ENCODE data around the gene MARVELD2.
"Not testable (repeated sequence)": the region's sequence is repeated elsewhere in the genome, so short reads cannot be mapped to it uniquely, and the experiment has no call there.

Gene MARVELD2

DNA sequence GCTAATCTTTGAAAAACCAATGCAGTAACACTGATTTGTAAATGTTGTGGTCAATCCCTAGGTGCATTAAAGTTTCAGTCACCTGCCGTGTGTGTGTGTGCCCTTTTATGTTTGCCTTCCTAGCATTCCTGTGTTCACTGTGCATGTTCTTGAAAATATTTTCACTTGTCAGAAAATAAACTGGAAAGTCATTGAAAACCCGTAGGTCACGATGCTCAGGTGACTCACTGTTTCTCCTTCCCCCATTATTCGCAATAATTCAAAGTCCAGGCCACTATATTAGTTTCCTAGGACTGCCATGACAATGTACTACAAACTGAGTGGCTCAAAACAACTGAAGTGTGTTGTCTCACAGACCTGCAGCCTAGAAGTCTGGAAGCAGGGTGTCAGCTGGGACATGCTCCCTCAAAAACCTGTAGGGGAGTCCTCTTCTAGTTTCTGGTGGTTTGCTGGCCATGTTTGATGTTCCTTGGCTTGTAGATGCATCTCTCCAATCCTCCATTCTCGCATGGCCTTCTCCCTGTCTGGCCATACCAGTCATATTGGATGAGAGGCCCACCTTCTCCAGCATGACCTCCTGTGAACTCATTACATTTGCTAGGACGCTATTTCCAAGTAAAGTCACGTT is 29.3 kb downstream of the MARVELD2 start:
- TF ChIP-seq SP1 (IDR thresholded peaks at IDR 0.05), result no peak
- ChIA-PET POLR2A (no interaction called here), CTCF (interaction anchor here (0.5 kb wide), 1 partner anchor 31 kb away, joined by 3 read pairs; no protein-coding TSS in a partner anchor)
- DNase-seq (ENCODE audit: extremely low spot score), result no peak

GRCh38 chr5:69449511-69449910 is 34.6 kb downstream of the MARVELD2 start:
- DNase-seq (ENCODE audit: extremely low spot score), result no peak
- ChIA-PET CTCF (no interaction called here), POLR2A (no interaction called here)
- no peak for TF ChIP-seq LEF1 (IDR thresholded peaks at IDR 0.05; ENCODE audit: borderline replicate concordance)
- TF ChIP-seq CTBP1 (IDR thresholded peaks at IDR 0.05; ENCODE audit: borderline replicate concordance), result no peak
- TF ChIP-seq FOXM1 (IDR thresholded peaks at IDR 0.05; ENCODE audit: borderline replicate concordance), result no peak
- TF ChIP-seq ARNT (IDR thresholded peaks at IDR 0.05), result no peak

DNA sequence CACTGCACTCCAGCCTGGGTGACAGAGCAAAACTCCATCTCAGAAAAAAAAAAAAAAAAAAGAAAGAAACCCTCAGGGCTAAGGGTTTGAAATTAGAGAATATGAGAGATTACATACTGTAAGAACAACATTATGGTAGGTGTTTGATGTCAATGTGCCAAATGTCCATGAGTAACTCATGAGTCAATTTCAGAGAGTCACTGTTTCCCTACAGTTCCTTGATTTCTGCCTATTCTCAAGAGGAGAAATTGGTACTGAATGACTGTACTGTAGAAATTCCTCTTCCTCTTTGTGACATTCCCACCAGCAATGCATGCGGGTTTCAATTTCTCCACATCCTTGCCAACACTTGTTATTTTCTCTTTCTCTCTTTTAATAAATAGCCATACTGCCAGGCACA is 35.2 kb downstream of the MARVELD2 start:
- ChIA-PET CTCF (no interaction called here), POLR2A (no interaction called here)
- no peak for TF ChIP-seq ARNT (IDR thresholded peaks at IDR 0.05)
- no peak for TF ChIP-seq FOXM1 (IDR thresholded peaks at IDR 0.05; ENCODE audit: borderline replicate concordance)
- no peak for TF ChIP-seq LEF1 (IDR thresholded peaks at IDR 0.05; ENCODE audit: borderline replicate concordance)
- no peak for TF ChIP-seq NFRKB (IDR thresholded peaks at IDR 0.05)
- no peak for TF ChIP-seq ELF4 (IDR thresholded peaks at IDR 0.05)
- TF ChIP-seq BHLHE40 (IDR thresholded peaks at IDR 0.05; ENCODE audit: borderline replicate concordance), result no peak
- TF ChIP-seq, protein P1, sequence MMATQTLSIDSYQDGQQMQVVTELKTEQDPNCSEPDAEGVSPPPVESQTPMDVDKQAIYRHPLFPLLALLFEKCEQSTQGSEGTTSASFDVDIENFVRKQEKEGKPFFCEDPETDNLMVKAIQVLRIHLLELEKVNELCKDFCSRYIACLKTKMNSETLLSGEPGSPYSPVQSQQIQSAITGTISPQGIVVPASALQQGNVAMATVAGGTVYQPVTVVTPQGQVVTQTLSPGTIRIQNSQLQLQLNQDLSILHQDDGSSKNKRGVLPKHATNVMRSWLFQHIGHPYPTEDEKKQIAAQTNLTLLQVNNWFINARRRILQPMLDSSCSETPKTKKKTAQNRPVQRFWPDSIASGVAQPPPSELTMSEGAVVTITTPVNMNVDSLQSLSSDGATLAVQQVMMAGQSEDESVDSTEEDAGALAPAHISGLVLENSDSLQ (IDR thresholded peaks at IDR 0.05), result no peak
- no peak for TF ChIP-seq SUZ12 (IDR thresholded peaks at IDR 0.05)
- TF ChIP-seq ZNF384 (IDR thresholded peaks at IDR 0.05), result no peak
- TF ChIP-seq HDGF (IDR thresholded peaks at IDR 0.05; ENCODE audit: borderline replicate concordance), result no peak
- no peak for TF ChIP-seq CTBP1 (IDR thresholded peaks at IDR 0.05; ENCODE audit: borderline replicate concordance)
- no peak for TF ChIP-seq FOXA1 (IDR thresholded peaks at IDR 0.05)
- TF ChIP-seq TARDBP (IDR thresholded peaks at IDR 0.05), result no peak
- no peak for TF ChIP-seq L3MBTL2 (conservative IDR thresholded peaks at IDR 0.05)
- TF ChIP-seq FOXK2 (IDR thresholded peaks at IDR 0.05), result no peak
- TF ChIP-seq SP1 (IDR thresholded peaks at IDR 0.05), result no peak
- DNase-seq (ENCODE audit: extremely low spot score), result no peak

- POLR2A ChIA-PET; DNase-seq (ENCODE audit: extremely low spot score); CTCF ChIA-PET: not testable (repeated sequence)
Measured at GRCh38 chr5:69450527-69450926, 35.6 kb downstream of the MARVELD2 start.

DNA sequence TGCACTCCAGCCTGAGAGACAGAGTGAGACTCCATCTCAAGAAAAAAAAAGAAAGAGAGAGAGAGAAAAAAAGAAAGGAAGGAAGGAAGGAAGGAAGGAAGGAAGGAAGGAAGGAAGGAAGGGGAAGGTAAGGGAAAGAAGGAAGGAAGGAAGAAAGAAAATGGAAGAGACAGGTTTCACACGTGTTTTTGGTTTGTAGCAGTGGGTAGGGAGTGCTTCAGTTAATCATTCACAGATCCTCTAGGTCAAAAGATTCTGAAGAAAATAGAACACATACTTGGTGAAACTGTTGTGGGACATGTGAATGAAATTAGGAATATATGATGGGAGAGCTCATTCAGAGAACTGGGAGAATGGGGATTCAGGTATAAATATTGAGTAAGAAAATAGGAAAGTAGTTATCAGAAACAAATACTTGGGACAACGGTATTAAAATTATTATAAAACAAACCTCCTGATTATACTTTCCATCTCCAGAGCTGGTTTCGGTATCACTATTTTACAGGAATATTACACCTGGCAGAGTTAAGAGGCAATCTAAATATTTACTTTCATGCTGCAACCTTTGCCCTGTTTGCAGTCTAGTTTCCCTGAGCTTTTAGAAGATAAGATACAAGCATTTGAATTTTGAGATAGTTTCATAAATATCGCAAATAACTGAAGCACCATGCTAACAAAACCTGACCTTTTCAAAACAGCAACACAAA is 37.2 kb downstream of the MARVELD2 start:
- POLR2A ChIA-PET, result no interaction called here

GRCh38 chr5:69453487-69453886 is 38.6 kb downstream of the MARVELD2 start:
- DNase-seq (ENCODE audit: extremely low spot score); POLR2A ChIA-PET: not testable (repeated sequence)
- CTCF ChIA-PET, result interaction anchor here (0.6 kb wide), 1 partner anchor 183 kb away, joined by 3 read pairs; no protein-coding TSS in a partner anchor

More for the DNA sequence above, 37.2 kb downstream of the MARVELD2 start:
- no peak for DNase-seq (ENCODE audit: extremely low spot score)
- CTCF ChIA-PET, result no interaction called here
- TF ChIP-seq FOXA1 (IDR thresholded peaks at IDR 0.05) (no peak), SUZ12 (IDR thresholded peaks at IDR 0.05) (no peak), TARDBP (IDR thresholded peaks at IDR 0.05) (no peak), NFRKB (IDR thresholded peaks at IDR 0.05) (no peak), FOXM1 (IDR thresholded peaks at IDR 0.05; ENCODE audit: borderline replicate concordance) (no peak), LEF1 (IDR thresholded peaks at IDR 0.05; ENCODE audit: borderline replicate concordance) (no peak), HDGF (IDR thresholded peaks at IDR 0.05; ENCODE audit: borderline replicate concordance) (no peak), CTBP1 (IDR thresholded peaks at IDR 0.05; ENCODE audit: borderline replicate concordance) (no peak), L3MBTL2 (conservative IDR thresholded peaks at IDR 0.05) (no peak), ARNT (IDR thresholded peaks at IDR 0.05) (no peak)
- TF ChIP-seq, protein P1 (IDR thresholded peaks at IDR 0.05), result no peak

GRCh38 chr5:69454460-69455249 is 39.7 kb downstream of the MARVELD2 start:
- no peak for TF ChIP-seq NFRKB (IDR thresholded peaks at IDR 0.05)
- no peak for TF ChIP-seq ARNT (IDR thresholded peaks at IDR 0.05)
- TF ChIP-seq ZNF384 (IDR thresholded peaks at IDR 0.05), result no peak
- no peak for TF ChIP-seq ELF4 (IDR thresholded peaks at IDR 0.05)
- no peak for TF ChIP-seq SUZ12 (IDR thresholded peaks at IDR 0.05)
- TF ChIP-seq HDGF (IDR thresholded peaks at IDR 0.05; ENCODE audit: borderline replicate concordance), result no peak
- no peak for TF ChIP-seq CTBP1 (IDR thresholded peaks at IDR 0.05; ENCODE audit: borderline replicate concordance)
- TF ChIP-seq TARDBP (IDR thresholded peaks at IDR 0.05), result no peak
- no peak for TF ChIP-seq L3MBTL2 (conservative IDR thresholded peaks at IDR 0.05)
- TF ChIP-seq FOXA1 (IDR thresholded peaks at IDR 0.05), result no peak
- no peak for TF ChIP-seq LEF1 (IDR thresholded peaks at IDR 0.05; ENCODE audit: borderline replicate concordance)
- TF ChIP-seq BHLHE40 (IDR thresholded peaks at IDR 0.05; ENCODE audit: borderline replicate concordance), result no peak
- no peak for TF ChIP-seq FOXM1 (IDR thresholded peaks at IDR 0.05; ENCODE audit: borderline replicate concordance)
- TF ChIP-seq SP1 (IDR thresholded peaks at IDR 0.05), result no peak
- TF ChIP-seq, protein P1 (IDR thresholded peaks at IDR 0.05), result no peak
- no peak for TF ChIP-seq FOXK2 (IDR thresholded peaks at IDR 0.05)
- ChIA-PET CTCF (no interaction called here), POLR2A (no interaction called here)
- no peak for DNase-seq (ENCODE audit: extremely low spot score)

GRCh38 chr5:69455428-69455988 is 40.6 kb downstream of the MARVELD2 start:
- POLR2A ChIA-PET; DNase-seq (ENCODE audit: extremely low spot score); CTCF ChIA-PET: not testable (repeated sequence)

All from HEK293T (cell line).